HTR-8/SVneo (cell line): ENCODE measurements around the gene AGO3.
"Not testable (repeated sequence)": the region's sequence is repeated elsewhere in the genome, so short reads cannot be mapped to it uniquely, and the experiment has no call there.

Experiments used
- DNase-seq: peaks from one replicate; pipeline ENCODE4 v3.0.0; 2011; ENCODE audit warnings: low spot score, mixed read lengths; ENCODE audit not compliant: insufficient read length
- FAIRE-seq: peaks from 2 replicates; lab custom pipeline; 2011; peaks lifted over from hg19 to GRCh38; lab: Jason Lieb, UNC

The AGO3 gene

GRCh38 chr1:35980090-35980489 is 49.2 kb downstream of the AGO3 start:
- no peak for DNase-seq
- FAIRE-seq = no peak

- FAIRE-seq = no peak
- no peak for DNase-seq
Measured at GRCh38 chr1:35988237-35988636, 57.3 kb downstream of the AGO3 start.

GRCh38 chr1:36006941-36007500 is 76.1 kb downstream of the AGO3 start:
- no peak for DNase-seq
- no peak for FAIRE-seq

- no peak for FAIRE-seq
Measured at GRCh38 chr1:36007741-36008140, 76.8 kb downstream of the AGO3 start.

GRCh38 chr1:36008546-36009197 is 77.8 kb downstream of the AGO3 start:
- no peak for FAIRE-seq
- peak; percentile 57 for DNase-seq

More at GRCh38 chr1:36007741-36008140, 76.8 kb downstream of the AGO3 start:
- no peak for DNase-seq

- DNase-seq = no peak
Measured at GRCh38 chr1:36014722-36015220, 83.9 kb downstream of the AGO3 start.

GRCh38 chr1:36016686-36017085 is 85.8 kb downstream of the AGO3 start:
- DNase-seq (no peak), FAIRE-seq (no peak)

More at GRCh38 chr1:36014722-36015220, 83.9 kb downstream of the AGO3 start:
- no peak for FAIRE-seq

GRCh38 chr1:36023098-36023769 is 92.3 kb downstream of the AGO3 start:
- DNase-seq = no peak
- FAIRE-seq = no peak

- FAIRE-seq, DNase-seq: not testable (repeated sequence)
Measured at GRCh38 chr1:36024024-36024423, 93.1 kb downstream of the AGO3 start.

- no peak for FAIRE-seq
- DNase-seq = no peak
Measured at GRCh38 chr1:36024847-36025246, 93.9 kb downstream of the AGO3 start.

GRCh38 chr1:36027766-36028165 is 96.9 kb downstream of the AGO3 start:
- DNase-seq (no peak), FAIRE-seq (no peak)

GRCh38 chr1:36031441-36031840 is 100.5 kb downstream of the AGO3 start:
- FAIRE-seq = no peak

GRCh38 chr1:36034692-36035091 is 103.8 kb downstream of the AGO3 start:
- DNase-seq (peak; percentile 7), FAIRE-seq (no peak)

More at GRCh38 chr1:36031441-36031840, 100.5 kb downstream of the AGO3 start:
- no peak for DNase-seq

GRCh38 chr1:36035154-36035553 is 104.2 kb downstream of the AGO3 start:
- FAIRE-seq (no peak), DNase-seq (no peak)

- no peak for FAIRE-seq
- DNase-seq = no peak
Measured at GRCh38 chr1:36040238-36040637, 109.3 kb downstream of the AGO3 start.

GRCh38 chr1:36051821-36052220 is 120.9 kb downstream of the AGO3 start:
- FAIRE-seq (no peak), DNase-seq (no peak)

- FAIRE-seq (no peak), DNase-seq (no peak)
Measured at GRCh38 chr1:36053978-36054377, 123.1 kb downstream of the AGO3 start.

GRCh38 chr1:36055706-36056105 is 124.8 kb downstream of the AGO3 start:
- DNase-seq = no peak
- FAIRE-seq = no peak

- FAIRE-seq (no peak), DNase-seq (no peak)
Measured at GRCh38 chr1:36062315-36062714, 131.4 kb downstream of the AGO3 start.

- FAIRE-seq = no peak
- DNase-seq = no peak
Measured at GRCh38 chr1:36067871-36068270, 137.0 kb downstream of the AGO3 start.

GRCh38 chr1:36068866-36069265 is 138.0 kb downstream of the AGO3 start:
- DNase-seq (no peak), FAIRE-seq (no peak)
